Aorta (tissue), 5 donors: ENCODE data around the gene CCL20. TPM values are rescaled to one million over a fixed set of nuclear protein-coding genes. Genes with fewer than 3 reads are reported as not detected.
A peak's percentile ranks its signal among the peaks of the same experiment; 100 is the strongest.
"Not testable (repeated sequence)": the region's sequence is repeated elsewhere in the genome, so short reads cannot be mapped to it uniquely, and the experiment has no call there.

Experiments used
- ATAC-seq: fragments of 200-7000 bp; cut with Tn5 transposase; one replicate; pipeline ENCODE4 v1.9.1; 2022; ENCODE audit warnings: moderate library complexity; ENCODE audit not compliant: low FRiP score
- DNase-seq, 2 donors: peaks; one replicate each; pipeline ENCODE4 v3.0.0-alpha.2; 2020
- H3K27ac ChIP-seq, 2 donors: one replicate each; pipeline ENCODE4 v1.5.1; 2013; ENCODE audit warnings: low read length in 2 of 2, mild to moderate bottlenecking in 2 of 2, moderate library complexity in 2 of 2, control low read depth in 1 of 2, inconsistent platforms in 1 of 2, low read depth in 1 of 2
- H3K27me3 ChIP-seq, 2 donors: one replicate each; pipeline ENCODE4 v1.6.1; 2013; ENCODE audit warnings: control low read depth in 1 of 2, low read length in 1 of 2, mild to moderate bottlenecking in 1 of 2, moderate library complexity in 1 of 2; ENCODE audit not compliant: insufficient read depth in 2 of 2, control insufficient read depth in 1 of 2
- H3K36me3 ChIP-seq, 2 donors: one replicate each; pipeline ENCODE4 v1.6.1; 2013; ENCODE audit warnings: control low read depth in 1 of 2, low read length in 1 of 2, mild to moderate bottlenecking in 1 of 2; ENCODE audit not compliant: insufficient read depth in 2 of 2, control insufficient read depth in 1 of 2
- H3K4me1 ChIP-seq, 2 donors: one replicate each; pipeline ENCODE4 v1.6.1; 2013; ENCODE audit warnings: low read length in 2 of 2, control low read depth in 1 of 2, mild to moderate bottlenecking in 1 of 2, moderate library complexity in 1 of 2; ENCODE audit not compliant: insufficient read depth in 2 of 2, control insufficient read depth in 1 of 2
- H3K4me3 ChIP-seq, 2 donors: one replicate each; pipeline ENCODE4 v1.5.1; 2013; ENCODE audit warnings: low read length in 2 of 2, control low read depth in 1 of 2, mild to moderate bottlenecking in 1 of 2
- H3K9me3 ChIP-seq: one replicate; pipeline ENCODE4 v1.6.1; 2013; ENCODE audit warnings: mild to moderate bottlenecking, low read length; ENCODE audit not compliant: control insufficient read depth
- WGBS, 2 donors: extraction: QIAGEN DNeasy Blood & Tissue Kit; methylation state at CpG; one replicate each; pipeline ENCODE4 v1.1.7; 2013; 5-methylcytosine and 5-hydroxymethylcytosine counted together
- intact Hi-C, 2 donors: fragments of 100-400 bp; cut with DNase I; formaldehyde crosslinking; loops; one replicate each; pipeline versions ENCODE4 v1.14.2 to v1.15.0; 2022
- polyA plus RNA-seq, 2 donors: library from polyadenylated mRNA; stranded (reverse); fragments of 200-250 nt; gene quantifications; one replicate each; pipeline ENCODE4 v1.2.3, GENCODE V29; 2013
- total RNA-seq, 2 donors: library from RNA; stranded (reverse); fragmentation: NEBNext Ultra II Directional; extraction: Animal tissue kit (Norgen Biotek cat#: 25700); gene quantifications; one replicate each; pipeline ENCODE4 v1.2.1, GENCODE V29; 2021
- donor health status: healthy with polysubstance abuse.
- donor health status: Bipolar disorder and iron deficiency.
- donor health status: DM: no; HTN: no; CAD: no.
- donor health status: DM: no; HTN: no; CAD: no.
- donor health status: DM: yes; HTN: yes; CAD: no.

Gene CCL20
- total and polyA plus RNA-seq, 4 donors, result 0.23 to 5.5 (median 0.45) TPM; not detected in 1

DNA sequence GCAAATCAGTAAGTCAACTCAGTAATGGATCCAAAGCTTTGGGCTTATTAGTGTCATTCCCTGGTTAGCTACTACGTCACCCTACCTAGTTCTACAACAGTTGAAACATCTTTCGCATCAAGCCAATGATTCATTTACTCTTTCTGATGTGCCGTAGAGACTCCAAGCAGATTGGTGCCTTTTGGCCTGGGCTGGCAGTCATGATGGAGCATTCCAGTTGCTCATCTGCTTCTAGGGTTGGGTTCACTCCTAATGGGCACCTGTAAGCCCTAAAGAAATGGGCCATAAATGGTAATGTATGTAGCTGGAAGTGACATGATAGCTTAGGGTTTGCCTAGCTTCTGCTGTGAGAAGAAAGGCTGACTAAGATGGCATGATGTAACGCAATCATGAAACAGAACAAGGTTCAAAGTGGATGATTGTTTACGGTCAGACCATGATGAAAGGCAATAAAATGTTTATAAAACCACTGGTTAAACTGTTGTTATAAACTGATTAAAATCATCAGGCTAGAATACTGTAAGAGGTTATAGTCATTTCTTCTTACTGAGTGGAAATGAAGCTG lies 20.4 kb upstream of the CCL20 start:
- Histone ChIP-seq H3K27me3 (no peaks in the 10 kb centered on the region), H3K4me1 (no peaks in the 10 kb centered on the region), H3K36me3 (no peaks in the 10 kb centered on the region), H3K9me3 (peaks cover 2% of the 10 kb centered on the region), H3K4me3 (no peak overlapping the region), H3K27ac (no peak overlapping the region)
- WGBS, 2 donors, result 94 to 95% methylated on average over 5 of the region's 5 CpGs
- intact Hi-C loops, result no loop called here
- no peak for DNase-seq
- ATAC-seq, result no peak

DNA sequence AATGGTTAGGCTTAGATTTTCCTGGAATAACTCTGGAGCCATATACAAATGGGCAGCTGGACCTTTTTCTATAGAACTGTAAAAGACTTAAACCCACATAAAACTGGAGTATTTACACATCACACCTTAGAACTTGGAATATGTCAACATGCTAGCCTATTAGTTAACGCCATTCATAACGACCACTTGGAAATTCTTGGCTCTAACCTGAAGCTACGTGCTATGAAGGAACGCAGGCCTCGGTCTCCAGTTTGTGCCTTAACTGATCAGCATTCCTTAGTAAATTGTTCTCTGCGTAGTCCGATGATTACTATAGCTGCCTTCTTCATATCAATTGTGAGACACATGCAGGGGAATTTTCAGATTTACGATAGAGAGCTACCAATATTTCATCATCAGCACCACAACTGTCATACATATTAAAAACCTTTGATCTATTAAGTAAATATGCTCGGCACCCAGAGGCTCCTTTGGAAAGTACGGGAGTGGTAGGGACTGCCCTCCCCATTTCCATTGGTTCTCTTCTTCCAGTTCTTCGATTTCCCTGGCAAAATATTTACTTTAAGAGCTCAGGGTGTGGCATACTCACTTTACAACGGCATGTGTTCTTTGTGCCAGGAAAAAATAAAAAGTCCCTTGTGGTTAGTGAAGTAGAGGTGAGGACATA lies 17.5 kb upstream of the CCL20 start:
- Histone ChIP-seq H3K27me3 (no peaks in the 10 kb centered on the region), H3K4me1 (no peaks in the 10 kb centered on the region), H3K36me3 (no peaks in the 10 kb centered on the region), H3K4me3 (no peak overlapping the region), H3K9me3 (peaks cover 2% of the 10 kb centered on the region), H3K27ac (no peak overlapping the region)
- 64 to 74% methylated on average over 12 of the region's 12 CpGs for WGBS, 2 donors
- ATAC-seq (no peak), DNase-seq (no peak)
- intact Hi-C loops, result no loop called here

DNA sequence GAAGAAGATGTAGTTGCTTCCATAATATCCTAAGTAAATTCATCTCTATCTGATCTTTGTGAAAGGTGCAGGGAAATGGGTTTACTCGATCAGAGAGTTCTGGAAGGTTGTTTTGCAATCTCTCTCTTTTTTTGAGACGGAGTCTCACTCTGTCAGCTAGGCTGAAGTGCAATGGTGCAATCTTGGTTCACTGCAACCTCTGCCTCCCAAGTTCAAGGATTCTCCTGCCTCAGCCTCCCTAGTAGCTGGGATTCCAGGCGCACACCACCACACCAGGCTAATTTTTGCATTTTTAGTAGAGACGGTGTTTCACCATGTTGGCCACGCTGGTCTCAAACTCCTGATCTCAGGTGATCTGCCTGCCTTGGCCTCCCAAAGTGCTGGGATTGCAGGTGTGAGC lies 16.9 kb upstream of the CCL20 start:
- intact Hi-C loops, H3K27me3 ChIP-seq, H3K9me3 ChIP-seq, DNase-seq, ATAC-seq, H3K27ac ChIP-seq, H3K4me1 ChIP-seq, H3K4me3 ChIP-seq, H3K36me3 ChIP-seq: not testable (repeated sequence)
- 92% methylated on average over 5 of the region's 5 CpGs for WGBS, 2 donors

DNA sequence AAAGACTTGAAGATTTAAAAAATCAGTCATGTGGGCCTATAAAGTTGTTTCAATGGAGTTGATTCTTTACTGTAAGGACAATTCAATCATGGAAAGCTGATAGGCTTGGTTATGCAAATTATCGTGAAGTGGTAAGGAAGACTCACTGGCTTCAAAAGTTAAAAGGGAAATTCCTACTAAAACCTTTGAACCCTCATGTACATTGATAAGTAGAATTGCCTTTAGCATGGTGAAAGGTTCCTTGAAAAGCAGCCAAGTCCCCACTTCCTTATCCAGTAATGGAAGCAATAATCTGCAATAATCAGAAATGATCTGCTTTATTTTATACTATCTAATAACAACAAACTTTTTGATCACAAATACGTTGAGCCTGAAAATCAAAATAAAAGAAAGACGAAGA lies 14.4 kb upstream of the CCL20 start:
- WGBS, 2 donors, result 65 to 71% methylated on average over 3 of the region's 3 CpGs
- H3K9me3 ChIP-seq, result no peaks in the 10 kb centered on the region
- no peak for ATAC-seq
- DNase-seq, result no peak
- H3K27ac ChIP-seq, result no peak overlapping the region
- H3K4me1 ChIP-seq, result no peaks in the 10 kb centered on the region
- no peak overlapping the region for H3K4me3 ChIP-seq
- intact Hi-C loops, result no loop called here
- H3K36me3 ChIP-seq, result no peaks in the 10 kb centered on the region
- H3K27me3 ChIP-seq, result no peaks in the 10 kb centered on the region

DNA sequence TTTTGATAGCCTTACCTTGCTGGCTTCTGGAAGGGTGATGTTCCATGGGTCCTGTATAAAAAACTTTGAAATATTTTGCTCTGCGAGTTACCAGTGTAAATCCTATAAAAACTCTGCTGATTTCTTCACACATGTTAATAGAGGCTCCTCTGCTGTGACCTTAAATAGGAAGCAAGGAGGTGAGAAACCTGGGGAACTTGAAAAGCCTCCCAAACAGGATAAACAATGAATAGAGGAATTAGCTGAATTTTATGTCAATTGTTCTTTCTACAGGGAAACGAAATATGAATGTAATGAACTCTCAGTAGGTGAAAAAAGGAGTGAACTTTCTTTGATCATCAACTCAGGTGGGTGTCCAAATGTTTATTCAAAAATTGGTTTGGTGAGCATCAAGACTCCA lies 10.8 kb upstream of the CCL20 start:
- WGBS, 2 donors, result 61 to 63% methylated on average over 2 of the region's 2 CpGs
- no peak overlapping the region for H3K27ac ChIP-seq
- H3K9me3 ChIP-seq, result no peaks in the 10 kb centered on the region
- no peaks in the 10 kb centered on the region for H3K27me3 ChIP-seq
- H3K4me1 ChIP-seq, result no peaks in the 10 kb centered on the region
- no peaks in the 10 kb centered on the region for H3K36me3 ChIP-seq
- H3K4me3 ChIP-seq, result no peak overlapping the region
- no peak for DNase-seq
- ATAC-seq, result no peak
- intact Hi-C loops, result no loop called here

DNA sequence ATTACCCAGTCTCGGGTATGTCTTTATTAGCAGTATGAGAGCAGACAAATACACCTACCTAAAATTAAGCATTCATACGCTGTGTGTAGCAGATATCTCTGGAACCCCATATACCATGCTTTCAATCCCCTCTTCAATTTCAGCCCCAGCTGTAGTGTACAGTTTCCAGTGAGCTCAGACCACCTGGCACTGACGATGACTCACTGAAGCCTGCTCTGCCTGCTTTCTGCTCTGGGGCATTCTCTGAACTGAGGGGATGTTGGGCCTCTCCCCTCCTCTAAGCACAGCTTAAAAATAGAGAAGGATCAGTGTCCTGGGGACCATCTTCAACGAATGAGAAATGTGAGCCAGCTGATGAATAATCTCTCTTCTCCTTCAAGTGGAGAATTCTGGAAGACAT lies 8.7 kb upstream of the CCL20 start:
- ATAC-seq, result no peak
- WGBS, 2 donors, result 86 to 88% methylated on average over 4 of the region's 4 CpGs
- no peak for DNase-seq

DNA sequence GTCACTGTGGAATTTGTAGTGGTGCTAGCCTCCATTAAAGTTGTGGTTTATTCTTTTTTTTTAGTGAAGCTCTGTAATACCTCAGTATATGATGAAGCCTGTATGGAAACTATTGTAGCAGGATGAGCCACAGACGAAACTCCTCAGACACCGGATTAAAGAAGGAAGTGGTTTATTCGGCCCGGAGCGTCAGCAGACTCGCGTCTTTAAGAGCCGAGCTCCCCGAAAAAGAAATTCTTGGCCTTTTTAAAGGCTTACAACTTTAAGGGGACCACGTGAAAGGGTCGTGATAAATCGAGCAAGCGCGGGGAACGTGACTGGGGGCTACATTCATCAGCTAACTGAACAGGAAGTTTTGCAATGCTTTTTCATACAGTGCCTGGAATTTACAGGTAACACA lies 8.1 kb upstream of the CCL20 start:
- ATAC-seq (no peak), DNase-seq (peak in 1 of 2 donors; percentile 61)
- H3K27me3 ChIP-seq, result no peaks in the 10 kb centered on the region
- 84% methylated on average over 15 of the region's 15 CpGs for WGBS, 2 donors
- intact Hi-C loops, result no loop called here
- no peak overlapping the region for H3K4me3 ChIP-seq
- H3K36me3 ChIP-seq, result no peaks in the 10 kb centered on the region
- H3K4me1 ChIP-seq, result no peaks in the 10 kb centered on the region
- no peak overlapping the region for H3K27ac ChIP-seq
- H3K9me3 ChIP-seq, result no peaks in the 10 kb centered on the region

More for the DNA sequence above, 8.7 kb upstream of the CCL20 start:
- H3K4me1 ChIP-seq, result no peaks in the 10 kb centered on the region
- intact Hi-C loops, result no loop called here
- no peak overlapping the region for H3K27ac ChIP-seq
- no peaks in the 10 kb centered on the region for H3K9me3 ChIP-seq
- H3K36me3 ChIP-seq, result no peaks in the 10 kb centered on the region
- H3K27me3 ChIP-seq, result no peaks in the 10 kb centered on the region
- H3K4me3 ChIP-seq, result no peak overlapping the region

DNA sequence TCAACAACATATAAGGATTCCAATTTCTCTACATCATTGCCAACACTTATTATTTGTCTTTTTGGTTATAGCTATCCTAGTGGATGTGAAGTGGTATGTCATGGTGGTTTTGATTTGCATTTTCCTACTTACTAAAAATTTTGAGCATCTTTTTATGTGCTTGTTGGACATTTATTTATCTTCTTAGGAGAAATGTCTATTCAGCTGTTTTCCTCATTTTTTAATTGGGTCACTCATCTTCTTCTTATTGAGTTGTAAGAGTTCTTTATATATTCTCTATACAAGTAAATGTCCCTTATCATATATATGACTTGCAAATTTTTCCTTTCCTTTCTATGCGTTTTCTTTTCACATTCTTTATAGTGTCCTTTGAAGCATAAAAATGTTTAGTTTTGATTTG lies 4.7 kb upstream of the CCL20 start:
- no peaks in the 10 kb centered on the region for H3K36me3 ChIP-seq
- H3K4me3 ChIP-seq, result no peak overlapping the region
- intact Hi-C loops, result no loop called here
- DNase-seq, result no peak
- no peak overlapping the region for H3K27ac ChIP-seq
- no peak for ATAC-seq
- no peaks in the 10 kb centered on the region for H3K27me3 ChIP-seq
- 90 to 91% methylated on average over 1 of the region's 1 CpG for WGBS, 2 donors
- no peaks in the 10 kb centered on the region for H3K4me1 ChIP-seq
- no peaks in the 10 kb centered on the region for H3K9me3 ChIP-seq

DNA sequence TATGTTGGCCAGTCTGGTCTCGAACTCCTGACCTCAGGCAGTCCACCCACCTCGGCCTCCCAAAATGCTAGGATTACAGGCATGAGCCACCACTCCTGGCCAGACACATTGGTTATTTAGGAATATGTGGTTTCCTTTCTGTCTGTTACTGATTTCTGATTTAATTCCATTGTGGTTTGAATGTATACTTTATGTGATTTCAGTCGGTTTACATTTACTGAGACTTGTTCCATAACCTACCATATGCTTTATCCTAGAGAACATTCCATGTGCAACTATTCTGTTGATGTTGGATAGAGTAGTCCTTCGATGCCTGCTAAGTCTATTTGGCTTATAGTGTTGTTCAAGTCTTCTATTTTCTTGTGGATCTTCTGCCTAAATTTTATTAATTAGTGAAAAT lies 1.6 kb upstream of the CCL20 start:
- intact Hi-C loops, result loop anchor here in 1 of 2 donors (10.0 kb wide), 1 partner anchor 843 kb away; no protein-coding TSS in a partner anchor

More for the DNA sequence above, 1.6 kb upstream of the CCL20 start:
- DNase-seq (no peak), ATAC-seq (no peak)
- H3K36me3 ChIP-seq, result no peaks in the 10 kb centered on the region
- H3K9me3 ChIP-seq, result no peaks in the 10 kb centered on the region
- no peak overlapping the region for H3K4me3 ChIP-seq
- WGBS, 2 donors, result 77 to 86% methylated on average over 4 of the region's 4 CpGs
- H3K27ac ChIP-seq, result no peak overlapping the region
- H3K27me3 ChIP-seq, result no peaks in the 10 kb centered on the region
- H3K4me1 ChIP-seq, result no peaks in the 10 kb centered on the region
